SU-DHL-6 (cell line): ENCODE results near the gene IPO8.
"Not testable (repeated sequence)": the region's sequence is repeated elsewhere in the genome, so short reads cannot be mapped to it uniquely, and the experiment has no call there.

Experiments used
- H2AFZ ChIP-seq: fragments of 200-600 bp; sonication (generic); 2 replicates; pipeline ENCODE4 v1.6.1; 2014; ENCODE audit warnings: low read depth, mild to moderate bottlenecking, moderate library complexity, mixed read lengths, antibody characterized with exemption, low read length; ENCODE audit not compliant: severe bottlenecking
- H3F3A ChIP-seq: fragments of 200-600 bp; shearing (Covaris generic); 2 replicates; pipeline ENCODE4 v1.6.0; 2016; ENCODE audit warnings: antibody characterized with exemption, mild to moderate bottlenecking; ENCODE audit not compliant: insufficient read depth
- H3K27ac ChIP-seq: fragments of 200-600 bp; sonication (generic); 2 replicates; pipeline ENCODE4 v1.5.1; 2016; ENCODE audit warnings: low read depth, mild to moderate bottlenecking, low read length, moderate library complexity, mixed read lengths
- H3K27me3 ChIP-seq: fragments of 200-600 bp; sonication (generic), shearing (Covaris generic); 2 replicates; pipeline ENCODE4 v1.6.0; 2014; ENCODE audit warnings: mild to moderate bottlenecking, low read length
- H3K36me3 ChIP-seq: fragments of 200-600 bp; sonication (generic); 2 replicates; pipeline ENCODE4 v1.6.1; 2014; ENCODE audit warnings: mild to moderate bottlenecking, low read length, mixed read lengths
- H3K4me2 ChIP-seq: fragments of 300-600, 200-600 bp; shearing (Covaris generic), sonication (generic); 2 replicates; pipeline ENCODE4 v1.6.0; 2014; ENCODE audit warnings: low read length, low read depth, mild to moderate bottlenecking; ENCODE audit not compliant: poor library complexity, severe bottlenecking
- H3K4me3 ChIP-seq: fragments of 200-600 bp; sonication (generic); 2 replicates; pipeline ENCODE4 v1.5.1; 2014; ENCODE audit warnings: antibody characterized with exemption, low read length, mild to moderate bottlenecking, mixed read lengths; ENCODE audit not compliant: insufficient read depth, poor library complexity, severe bottlenecking
- H3K79me2 ChIP-seq: fragments of 200-600 bp; sonication (generic); 2 replicates; pipeline ENCODE4 v1.6.1; 2014; ENCODE audit warnings: mild to moderate bottlenecking, low read length, moderate library complexity; ENCODE audit not compliant: insufficient read depth
- H3K9ac ChIP-seq: fragments of 200-600 bp; sonication (generic); 2 replicates; pipeline ENCODE4 v1.7.0; 2014; ENCODE audit warnings: mild to moderate bottlenecking, low read length
- H3K9me2 ChIP-seq: fragments of 200-600 bp; sonication (generic); replicated peaks from 2 replicates; pipeline ENCODE4 v1.6.1; 2014; ENCODE audit warnings: low read length; ENCODE audit not compliant: insufficient read depth
- H3K9me3 ChIP-seq: fragments of 200-600 bp; sonication (generic); 2 replicates; pipeline ENCODE4 v1.6.1; 2014; ENCODE audit warnings: low read length, mixed read lengths; ENCODE audit not compliant: insufficient read depth
- H4K20me1 ChIP-seq: fragments of 200-600 bp; sonication (generic); 2 replicates; pipeline ENCODE4 v1.6.1; 2014; ENCODE audit warnings: low read depth, mild to moderate bottlenecking, antibody characterized with exemption, low read length, moderate library complexity, mixed read lengths
- CTCF ChIP-seq: fragments of 200-600 bp; sonication (generic); IDR thresholded peaks from one replicate; pipeline ENCODE4 v1.5.1; 2017; ENCODE audit warnings: antibody characterized with exemption, mild to moderate bottlenecking, low read length, moderate library complexity; ENCODE audit not compliant: insufficient read depth, poor library complexity, severe bottlenecking
- EZH2phosphoT487 ChIP-seq: fragments of 200-600 bp; sonication (generic), shearing (Covaris generic); conservative IDR thresholded peaks from 2 replicates; pipeline ENCODE4 v1.6.1; 2018; ENCODE audit warnings: mild to moderate bottlenecking, antibody characterized with exemption, low read length, moderate library complexity, mixed read lengths

IPO8 gene

GRCh38 chr12:30622509-30622908, 73.2 kb downstream of the IPO8 start:
- TF ChIP-seq CTCF (no peak), EZH2phosphoT487 (no peak)
- Histone ChIP-seq H3K27ac (no peak overlapping the region), H3K9me3 (no peaks in the 10 kb centered on the region)

GRCh38 chr12:30621663-30622241, 73.9 kb downstream of the IPO8 start:
- not testable (repeated sequence) for H3K9me2 ChIP-seq, H3K9ac ChIP-seq, H3K36me3 ChIP-seq, H3K27ac ChIP-seq, H3F3A ChIP-seq, H3K4me2 ChIP-seq, H3K4me3 ChIP-seq, H4K20me1 ChIP-seq, H3K27me3 ChIP-seq, H3K9me3 ChIP-seq, H2AFZ ChIP-seq, H3K79me2 ChIP-seq

More at GRCh38 chr12:30622509-30622908, 73.2 kb downstream of the IPO8 start:
- H3K4me3 ChIP-seq: no peak overlapping the region
- no peak overlapping the region for H3K4me2 ChIP-seq
- no peak overlapping the region for H3K9ac ChIP-seq
- no peaks in the 10 kb centered on the region for H3K36me3 ChIP-seq
- H3F3A ChIP-seq: no peaks in the 10 kb centered on the region
- H3K79me2 ChIP-seq: no peaks in the 10 kb centered on the region
- H3K9me2 ChIP-seq: no peaks in the 10 kb centered on the region
- H4K20me1 ChIP-seq: no peaks in the 10 kb centered on the region
- H3K27me3 ChIP-seq: no peaks in the 10 kb centered on the region
- H2AFZ ChIP-seq: no peak overlapping the region

- H3K9me3 ChIP-seq: no peaks in the 10 kb centered on the region
- no peaks in the 10 kb centered on the region for H4K20me1 ChIP-seq
- H3K79me2 ChIP-seq: no peaks in the 10 kb centered on the region
- H3K9me2 ChIP-seq: no peaks in the 10 kb centered on the region
- no peak overlapping the region for H2AFZ ChIP-seq
- H3K36me3 ChIP-seq: no peaks in the 10 kb centered on the region
- TF ChIP-seq CTCF: no peak
- no peak for TF ChIP-seq EZH2phosphoT487
- H3K4me2 ChIP-seq: no peak overlapping the region
- no peak overlapping the region for H3K4me3 ChIP-seq
- no peak overlapping the region for H3K9ac ChIP-seq
- no peak overlapping the region for H3K27ac ChIP-seq
- H3F3A ChIP-seq: no peaks in the 10 kb centered on the region
- H3K27me3 ChIP-seq: no peaks in the 10 kb centered on the region
Observed at GRCh38 chr12:30617346-30618016, 78.2 kb downstream of the IPO8 start.

- no peak overlapping the region for H3K27ac ChIP-seq
- H2AFZ ChIP-seq: no peak overlapping the region
- H3K36me3 ChIP-seq: no peaks in the 10 kb centered on the region
- TF ChIP-seq CTCF (no peak), EZH2phosphoT487 (no peak)
- H3K4me2 ChIP-seq: no peak overlapping the region
- H3K27me3 ChIP-seq: no peaks in the 10 kb centered on the region
- no peaks in the 10 kb centered on the region for H4K20me1 ChIP-seq
- no peaks in the 10 kb centered on the region for H3K9me2 ChIP-seq
- H3K79me2 ChIP-seq: no peaks in the 10 kb centered on the region
- no peak overlapping the region for H3K9ac ChIP-seq
- H3F3A ChIP-seq: no peaks in the 10 kb centered on the region
- no peaks in the 10 kb centered on the region for H3K9me3 ChIP-seq
- no peak overlapping the region for H3K4me3 ChIP-seq
Observed at GRCh38 chr12:30614031-30614430, 81.6 kb downstream of the IPO8 start.
